Left renal pelvis (tissue), 4 donors: ENCODE results near the gene NSMCE4A. TPM values are rescaled to one million over a fixed set of nuclear protein-coding genes. Genes with fewer than 3 reads are reported as not detected.

Source experiments
- polyA plus RNA-seq, 4 donors: library from polyadenylated mRNA; unstranded; fragments of 120-200 nt; gene quantifications; one replicate each; pipeline ENCODE4 v1.2.1, GENCODE V29; 2013; ENCODE audit not compliant: insufficient read length in 4 of 4

The NSMCE4A gene
- polyA plus RNA-seq, 4 donors: 68.1 to 98.0 (median 81.6) TPM

Other genes starting within 250 kb of the NSMCE4A start
- gene ATE1, start 47.2 kb downstream of the NSMCE4A start, polyA plus RNA-seq: 10 to 100 TPM; 27.1 to 44.2 (median 40.1) TPM
- 10 to 100 TPM; 27.9 to 58.2 (median 44.1) TPM for gene TACC2, start 13.9 kb upstream of the NSMCE4A start, polyA plus RNA-seq